ENCODE data around the gene KIF20B.

Gene KIF20B, protein sequence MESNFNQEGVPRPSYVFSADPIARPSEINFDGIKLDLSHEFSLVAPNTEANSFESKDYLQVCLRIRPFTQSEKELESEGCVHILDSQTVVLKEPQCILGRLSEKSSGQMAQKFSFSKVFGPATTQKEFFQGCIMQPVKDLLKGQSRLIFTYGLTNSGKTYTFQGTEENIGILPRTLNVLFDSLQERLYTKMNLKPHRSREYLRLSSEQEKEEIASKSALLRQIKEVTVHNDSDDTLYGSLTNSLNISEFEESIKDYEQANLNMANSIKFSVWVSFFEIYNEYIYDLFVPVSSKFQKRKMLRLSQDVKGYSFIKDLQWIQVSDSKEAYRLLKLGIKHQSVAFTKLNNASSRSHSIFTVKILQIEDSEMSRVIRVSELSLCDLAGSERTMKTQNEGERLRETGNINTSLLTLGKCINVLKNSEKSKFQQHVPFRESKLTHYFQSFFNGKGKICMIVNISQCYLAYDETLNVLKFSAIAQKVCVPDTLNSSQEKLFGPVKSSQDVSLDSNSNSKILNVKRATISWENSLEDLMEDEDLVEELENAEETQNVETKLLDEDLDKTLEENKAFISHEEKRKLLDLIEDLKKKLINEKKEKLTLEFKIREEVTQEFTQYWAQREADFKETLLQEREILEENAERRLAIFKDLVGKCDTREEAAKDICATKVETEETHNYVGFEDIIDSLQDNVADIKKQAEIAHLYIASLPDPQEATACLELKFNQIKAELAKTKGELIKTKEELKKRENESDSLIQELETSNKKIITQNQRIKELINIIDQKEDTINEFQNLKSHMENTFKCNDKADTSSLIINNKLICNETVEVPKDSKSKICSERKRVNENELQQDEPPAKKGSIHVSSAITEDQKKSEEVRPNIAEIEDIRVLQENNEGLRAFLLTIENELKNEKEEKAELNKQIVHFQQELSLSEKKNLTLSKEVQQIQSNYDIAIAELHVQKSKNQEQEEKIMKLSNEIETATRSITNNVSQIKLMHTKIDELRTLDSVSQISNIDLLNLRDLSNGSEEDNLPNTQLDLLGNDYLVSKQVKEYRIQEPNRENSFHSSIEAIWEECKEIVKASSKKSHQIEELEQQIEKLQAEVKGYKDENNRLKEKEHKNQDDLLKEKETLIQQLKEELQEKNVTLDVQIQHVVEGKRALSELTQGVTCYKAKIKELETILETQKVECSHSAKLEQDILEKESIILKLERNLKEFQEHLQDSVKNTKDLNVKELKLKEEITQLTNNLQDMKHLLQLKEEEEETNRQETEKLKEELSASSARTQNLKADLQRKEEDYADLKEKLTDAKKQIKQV (N-terminal part only)

GRCh38 chr10:89701242-89702120 lies at the start of gene KIF20B:
Gene KIF20B (plus strand): TSS chr10:89701590. CDS start chr10:89705295, 3,705 bp downstream.
- TF ChIP-seq, protein P1, sequence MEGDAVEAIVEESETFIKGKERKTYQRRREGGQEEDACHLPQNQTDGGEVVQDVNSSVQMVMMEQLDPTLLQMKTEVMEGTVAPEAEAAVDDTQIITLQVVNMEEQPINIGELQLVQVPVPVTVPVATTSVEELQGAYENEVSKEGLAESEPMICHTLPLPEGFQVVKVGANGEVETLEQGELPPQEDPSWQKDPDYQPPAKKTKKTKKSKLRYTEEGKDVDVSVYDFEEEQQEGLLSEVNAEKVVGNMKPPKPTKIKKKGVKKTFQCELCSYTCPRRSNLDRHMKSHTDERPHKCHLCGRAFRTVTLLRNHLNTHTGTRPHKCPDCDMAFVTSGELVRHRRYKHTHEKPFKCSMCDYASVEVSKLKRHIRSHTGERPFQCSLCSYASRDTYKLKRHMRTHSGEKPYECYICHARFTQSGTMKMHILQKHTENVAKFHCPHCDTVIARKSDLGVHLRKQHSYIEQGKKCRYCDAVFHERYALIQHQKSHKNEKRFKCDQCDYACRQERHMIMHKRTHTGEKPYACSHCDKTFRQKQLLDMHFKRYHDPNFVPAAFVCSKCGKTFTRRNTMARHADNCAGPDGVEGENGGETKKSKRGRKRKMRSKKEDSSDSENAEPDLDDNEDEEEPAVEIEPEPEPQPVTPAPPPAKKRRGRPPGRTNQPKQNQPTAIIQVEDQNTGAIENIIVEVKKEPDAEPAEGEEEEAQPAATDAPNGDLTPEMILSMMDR (IDR thresholded peaks at IDR 0.05; ENCODE audit: insufficient read depth, missing control alignments), result no peak
- FAIRE-seq (no peak), DNase-seq (ENCODE audit: insufficient read length, low spot score) (peak; percentile 69)

DNA sequence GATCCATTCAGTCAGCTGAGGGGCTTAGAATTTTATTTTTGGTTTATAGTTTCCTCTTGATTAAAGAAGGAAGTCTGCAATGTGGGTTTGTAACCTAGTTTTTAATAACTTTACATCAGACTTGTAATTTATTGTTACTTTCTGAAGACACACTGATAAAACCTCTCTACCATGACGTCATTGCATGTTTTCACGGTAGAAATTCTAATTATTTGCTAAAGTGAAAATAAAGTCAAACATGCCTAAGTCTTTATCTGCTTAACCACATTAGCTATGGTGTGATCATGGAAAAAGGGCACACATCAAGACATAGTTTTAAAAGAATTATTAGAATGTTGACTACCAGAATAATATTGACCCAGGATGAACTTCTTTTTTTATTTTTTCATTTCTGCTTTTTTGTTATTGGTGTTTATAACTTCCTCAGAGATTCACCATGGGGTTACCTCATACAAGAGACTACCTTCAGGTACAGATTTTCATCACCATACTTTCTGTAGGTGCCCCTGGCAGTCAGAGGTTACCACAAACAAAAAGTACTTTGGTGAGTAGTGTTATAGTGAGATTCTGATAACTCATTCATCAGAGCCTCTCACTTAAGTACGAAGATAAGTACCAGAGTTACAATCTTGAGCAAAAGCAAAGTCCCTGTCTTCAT lies 49.3 kb upstream of the KIF20B start:
- DNase-seq (ENCODE audit: insufficient read length, low spot score), result no peak
- TF ChIP-seq, protein P1 (IDR thresholded peaks at IDR 0.05; ENCODE audit: insufficient read depth, missing control alignments), result no peak
- FAIRE-seq, result no peak

DNA sequence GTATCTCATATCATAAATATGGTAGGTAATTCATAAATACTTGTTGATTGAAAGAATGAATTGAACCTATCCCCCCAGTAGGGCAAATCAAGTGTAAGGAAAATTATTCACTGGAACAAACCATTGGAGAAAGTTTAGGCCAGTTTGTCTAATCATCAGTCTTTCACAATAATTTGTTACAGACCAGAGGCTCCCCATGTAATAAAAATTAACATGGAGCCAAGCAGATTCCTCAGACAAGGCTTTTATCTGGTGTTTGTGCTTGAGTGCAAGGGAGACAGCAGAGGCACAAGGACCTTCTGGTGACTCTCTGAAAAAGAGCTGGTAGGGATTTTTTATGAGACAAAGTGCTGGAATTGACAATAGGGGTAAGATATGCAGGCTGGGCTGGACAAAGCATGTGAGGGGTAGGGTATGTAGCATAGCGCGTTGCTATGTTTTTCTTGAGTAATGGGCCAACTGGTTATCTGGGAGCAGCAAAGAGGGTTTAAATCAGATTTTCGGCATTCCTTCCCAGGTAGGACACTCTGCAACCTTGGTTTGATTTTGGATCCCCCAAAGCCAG lies 48.5 kb upstream of the KIF20B start:
- no peak for FAIRE-seq
- TF ChIP-seq, protein P1 (IDR thresholded peaks at IDR 0.05; ENCODE audit: insufficient read depth, missing control alignments), result no peak
- DNase-seq (ENCODE audit: insufficient read length, low spot score), result no peak

GRCh38 chr10:89653410-89653869 lies 48.0 kb upstream of the KIF20B start:
- DNase-seq (ENCODE audit: insufficient read length, low spot score), result no peak
- TF ChIP-seq, protein P1 (IDR thresholded peaks at IDR 0.05; ENCODE audit: insufficient read depth, missing control alignments), result no peak
- FAIRE-seq, result no peak

GRCh38 chr10:89655722-89656121 lies 45.7 kb upstream of the KIF20B start:
- FAIRE-seq (no peak), DNase-seq (ENCODE audit: insufficient read length, low spot score) (no peak)
- TF ChIP-seq, protein P1 (IDR thresholded peaks at IDR 0.05; ENCODE audit: insufficient read depth, missing control alignments), result no peak

Measured in D721Med (cell line).